Activated naive CD4-positive, alpha-beta T cell treated with anti-CD3 and anti-CD28 coated beads, Interleukin-2, amount 10 ng/mL, durations not matched to agents 7 days and 5 days (primary cell): ENCODE results near the gene SEL1L3.

ENCODE experiments used
- CTCF ChIA-PET: fragments of 350-600 bp; sonication (Branson Sonifier 250); formaldehyde crosslinking; loops from one replicate; lab custom pipeline; 2021; ENCODE audit warnings: antibody characterized with exemption; lab: Charles Lee
- DNase-seq: peaks from one replicate; pipeline ENCODE4 v3.0.0-alpha.2; 2020
- H3K27ac Mint-ChIP-seq: one replicate; pipeline ENCODE4 v1.8.0; 2021; ENCODE audit warnings: mild to moderate bottlenecking, moderate library complexity, mixed read lengths
- H3K27me3 Mint-ChIP-seq: one replicate; pipeline ENCODE4 v1.8.0; 2021; ENCODE audit warnings: mild to moderate bottlenecking, mixed read lengths
- H3K36me3 Mint-ChIP-seq: one replicate; pipeline ENCODE4 v1.8.0; 2021; ENCODE audit warnings: mixed read lengths
- H3K4me1 Mint-ChIP-seq: one replicate; pipeline ENCODE4 v1.8.0; 2021; ENCODE audit warnings: mixed read lengths
- H3K4me3 Mint-ChIP-seq: one replicate; pipeline ENCODE4 v1.8.0; 2021; ENCODE audit warnings: mild to moderate bottlenecking, moderate library complexity, mixed read lengths
- H3K9me3 Mint-ChIP-seq: one replicate; pipeline ENCODE4 v1.8.0; 2021; ENCODE audit warnings: mixed read lengths

SEL1L3 gene

DNA sequence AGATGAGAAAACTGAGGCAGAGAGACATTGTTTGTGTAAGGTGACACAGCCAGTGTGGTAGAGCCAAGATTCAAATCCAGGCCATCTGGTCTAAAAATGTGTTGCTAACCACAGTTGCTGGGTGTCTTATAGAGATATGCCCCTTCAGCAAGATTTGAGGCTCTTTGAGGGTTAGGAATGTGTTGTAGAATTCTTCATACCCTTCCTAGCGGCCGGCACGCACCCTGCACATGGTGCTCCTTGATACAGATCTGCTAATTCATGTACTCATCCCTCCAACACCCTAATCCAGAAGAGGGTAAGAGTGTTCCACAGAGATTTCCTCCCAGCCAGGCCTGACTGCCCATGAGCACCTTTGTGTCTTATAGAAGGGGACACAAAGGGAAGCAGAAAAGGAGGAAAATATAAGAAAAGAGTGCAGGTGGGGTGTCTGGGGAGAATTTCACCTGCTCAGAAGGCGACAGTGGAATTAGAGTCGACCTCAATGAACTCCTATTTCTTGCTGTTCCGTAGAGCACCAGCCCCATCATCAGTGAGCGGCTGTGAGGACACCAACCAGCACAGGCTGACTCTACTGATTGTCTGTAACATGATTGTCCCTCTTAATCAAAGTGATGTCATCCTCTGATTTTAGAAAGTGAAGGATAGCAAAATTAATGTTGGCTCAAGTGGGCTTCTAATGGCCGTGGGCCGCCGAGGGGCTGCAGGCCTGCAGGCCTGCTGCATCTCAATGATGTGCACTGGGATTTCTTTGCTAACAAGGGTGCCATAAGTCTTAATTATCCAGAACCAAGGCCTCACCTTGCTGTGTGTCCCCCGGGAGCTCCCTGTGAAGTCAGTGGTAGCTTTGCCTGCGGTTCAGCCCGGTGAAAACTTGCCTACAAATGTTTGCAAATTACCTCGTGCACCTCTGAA is 27.1 kb upstream of the SEL1L3 start:
- no peaks in the 10 kb centered on the region for H3K4me1 Mint-ChIP-seq
- no peak overlapping the region for H3K27ac Mint-ChIP-seq
- CTCF ChIA-PET = no interaction called here
- H3K36me3 Mint-ChIP-seq = no peaks in the 10 kb centered on the region
- DNase-seq = no peak
- H3K4me3 Mint-ChIP-seq = no peak overlapping the region
- no peaks in the 10 kb centered on the region for H3K9me3 Mint-ChIP-seq
- peaks cover 8% of the 10 kb centered on the region for H3K27me3 Mint-ChIP-seq

GRCh38 chr4:25888781-25889180 is 26.0 kb upstream of the SEL1L3 start:
- CTCF ChIA-PET = no interaction called here
- no peaks in the 10 kb centered on the region for H3K4me1 Mint-ChIP-seq
- H3K4me3 Mint-ChIP-seq = no peak overlapping the region
- H3K36me3 Mint-ChIP-seq = no peaks in the 10 kb centered on the region
- H3K27ac Mint-ChIP-seq = no peak overlapping the region
- DNase-seq = no peak
- no peaks in the 10 kb centered on the region for H3K9me3 Mint-ChIP-seq
- H3K27me3 Mint-ChIP-seq = peaks cover 8% of the 10 kb centered on the region

DNA sequence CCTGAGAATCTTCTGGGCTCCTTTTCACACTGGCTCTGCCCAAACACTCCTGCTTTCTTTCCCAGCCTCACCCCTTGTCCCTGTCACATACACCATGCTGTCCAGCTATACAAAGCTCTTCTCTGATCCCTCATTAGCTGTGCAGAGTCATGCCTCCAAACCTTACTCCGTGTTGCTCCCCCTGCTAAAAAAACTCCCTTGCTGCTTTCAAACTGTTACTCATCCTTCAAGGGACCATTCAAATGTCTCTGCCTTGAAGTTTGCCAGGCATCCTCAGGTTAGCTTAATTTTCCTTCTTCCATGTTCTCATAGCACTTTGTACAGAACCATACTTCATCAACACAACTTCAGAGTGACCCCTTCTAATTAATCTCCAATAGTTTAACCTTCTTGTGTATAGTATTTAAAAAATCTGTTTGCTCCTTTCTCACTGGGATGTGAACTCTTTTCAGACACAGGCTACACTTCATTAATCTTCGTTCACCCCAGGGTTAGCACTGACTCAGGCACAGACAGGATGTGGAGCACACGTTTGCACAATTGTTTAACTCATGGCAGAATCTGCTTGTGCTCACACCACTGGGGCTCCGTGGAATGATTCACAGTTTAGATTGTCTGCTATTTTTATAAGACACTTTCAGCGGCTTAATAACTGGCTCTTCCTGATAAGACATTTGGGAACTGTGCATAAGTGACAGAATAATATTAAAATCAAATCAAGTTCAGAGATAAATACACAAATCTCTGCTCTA is 21.4 kb upstream of the SEL1L3 start:
- no peaks in the 10 kb centered on the region for H3K4me1 Mint-ChIP-seq
- no peaks in the 10 kb centered on the region for H3K9me3 Mint-ChIP-seq
- CTCF ChIA-PET = interaction anchor here (1.0 kb wide), 1 partner anchor 444 kb away, joined by 4 read pairs; no protein-coding TSS in a partner anchor
- H3K27ac Mint-ChIP-seq = no peak overlapping the region
- no peaks in the 10 kb centered on the region for H3K36me3 Mint-ChIP-seq
- peaks cover 4% of the 10 kb centered on the region for H3K27me3 Mint-ChIP-seq
- H3K4me3 Mint-ChIP-seq = no peak overlapping the region
- DNase-seq = no peak

DNA sequence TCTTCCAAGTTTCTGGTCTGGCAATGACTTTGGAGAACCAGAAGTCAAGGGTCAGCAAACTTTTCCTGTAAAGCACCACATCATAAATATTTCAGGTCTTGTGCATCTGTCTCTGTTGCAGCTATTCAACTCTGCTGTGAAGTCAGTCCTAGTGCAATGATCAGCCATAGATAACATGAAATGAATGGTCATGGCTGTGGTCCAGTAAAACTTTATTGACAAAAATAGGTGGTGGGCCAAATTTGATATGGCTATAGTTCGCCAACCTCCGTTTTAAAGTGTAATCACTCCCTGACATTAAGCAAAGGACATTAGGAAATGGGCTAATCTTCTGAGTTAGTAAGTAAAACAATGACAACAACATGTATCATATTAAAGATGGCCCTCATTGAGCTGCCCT is 20.8 kb upstream of the SEL1L3 start:
- Mint-ChIP-seq H3K4me1 (no peaks in the 10 kb centered on the region), H3K9me3 (no peaks in the 10 kb centered on the region), H3K4me3 (no peak overlapping the region), H3K27me3 (peaks cover 4% of the 10 kb centered on the region), H3K27ac (no peak overlapping the region), H3K36me3 (no peaks in the 10 kb centered on the region)
- CTCF ChIA-PET = interaction anchor here (1.0 kb wide), 1 partner anchor 444 kb away, joined by 4 read pairs; no protein-coding TSS in a partner anchor
- DNase-seq = no peak

GRCh38 chr4:25882226-25882625 is 19.4 kb upstream of the SEL1L3 start:
- CTCF ChIA-PET = no interaction called here
- no peak overlapping the region for H3K27ac Mint-ChIP-seq
- no peaks in the 10 kb centered on the region for H3K4me1 Mint-ChIP-seq
- no peaks in the 10 kb centered on the region for H3K9me3 Mint-ChIP-seq
- no peaks in the 10 kb centered on the region for H3K36me3 Mint-ChIP-seq
- no peak overlapping the region for H3K4me3 Mint-ChIP-seq
- no peak for DNase-seq
- H3K27me3 Mint-ChIP-seq = peaks cover 4% of the 10 kb centered on the region

DNA sequence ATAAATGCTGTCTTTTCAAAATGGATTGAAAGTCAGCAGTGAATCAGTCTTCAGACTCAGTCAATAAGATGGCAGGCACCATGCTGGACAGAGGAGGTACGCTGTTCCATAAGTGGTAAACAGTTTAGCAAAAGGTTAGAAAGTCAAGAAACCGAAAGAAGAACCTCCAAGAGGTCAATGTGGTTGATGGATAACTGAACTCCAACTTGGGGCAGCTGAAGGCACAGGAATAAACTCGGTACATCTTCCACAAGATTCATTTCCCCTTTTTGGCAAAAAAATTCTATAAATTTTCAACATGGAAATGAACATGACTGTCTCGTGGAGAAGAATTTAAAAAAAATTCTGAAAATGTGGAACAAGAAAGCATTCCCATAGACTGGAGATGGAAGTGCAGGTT is 18.4 kb upstream of the SEL1L3 start:
- no peaks in the 10 kb centered on the region for H3K36me3 Mint-ChIP-seq
- H3K27me3 Mint-ChIP-seq = no peaks in the 10 kb centered on the region
- no peak for DNase-seq
- CTCF ChIA-PET = no interaction called here
- no peak overlapping the region for H3K27ac Mint-ChIP-seq
- H3K4me1 Mint-ChIP-seq = no peaks in the 10 kb centered on the region
- H3K4me3 Mint-ChIP-seq = no peak overlapping the region
- H3K9me3 Mint-ChIP-seq = no peaks in the 10 kb centered on the region

DNA sequence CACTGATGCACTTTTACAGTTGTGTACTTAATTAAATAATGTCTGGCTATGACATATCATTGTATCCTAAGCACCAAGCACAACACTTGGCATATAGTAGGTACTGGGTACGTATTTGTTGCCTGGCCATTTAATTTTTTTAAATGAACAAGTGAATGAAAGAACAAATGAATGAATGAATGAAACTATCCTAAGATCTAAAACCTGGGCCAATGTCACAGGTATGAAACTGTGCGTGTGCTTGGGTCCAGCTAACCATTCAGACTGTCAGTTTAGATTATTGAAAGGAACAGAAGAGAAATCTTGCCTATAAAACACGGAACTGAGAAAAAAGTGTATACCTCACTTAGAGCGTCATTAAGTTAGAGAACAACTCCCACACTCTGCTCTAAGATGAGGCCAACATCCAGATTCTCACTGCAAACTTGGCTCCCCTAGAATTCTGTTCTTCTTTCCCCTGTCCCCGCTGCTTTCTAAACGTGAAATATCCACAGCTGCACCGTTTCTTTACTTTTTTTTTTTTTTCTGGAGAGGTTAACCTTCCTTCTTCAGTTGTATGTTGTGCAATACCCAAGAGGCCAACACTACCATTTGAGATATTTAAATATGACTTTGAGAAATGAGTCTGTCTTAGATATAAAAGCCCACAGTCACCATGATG is 17.3 kb upstream of the SEL1L3 start:
- CTCF ChIA-PET = no interaction called here
- Mint-ChIP-seq H3K4me1 (no peaks in the 10 kb centered on the region), H3K36me3 (no peaks in the 10 kb centered on the region), H3K27ac (no peak overlapping the region), H3K27me3 (no peaks in the 10 kb centered on the region), H3K9me3 (no peaks in the 10 kb centered on the region), H3K4me3 (no peak overlapping the region)
- no peak for DNase-seq

GRCh38 chr4:25879587-25879986 is 16.8 kb upstream of the SEL1L3 start:
- CTCF ChIA-PET = no interaction called here
- no peaks in the 10 kb centered on the region for H3K9me3 Mint-ChIP-seq
- no peak overlapping the region for H3K27ac Mint-ChIP-seq
- H3K27me3 Mint-ChIP-seq = no peaks in the 10 kb centered on the region
- DNase-seq = no peak
- H3K36me3 Mint-ChIP-seq = no peaks in the 10 kb centered on the region
- H3K4me1 Mint-ChIP-seq = no peaks in the 10 kb centered on the region
- no peak overlapping the region for H3K4me3 Mint-ChIP-seq

GRCh38 chr4:25879091-25879584 is 16.4 kb upstream of the SEL1L3 start:
- Mint-ChIP-seq H3K9me3 (no peaks in the 10 kb centered on the region), H3K27ac (no peak overlapping the region), H3K36me3 (no peaks in the 10 kb centered on the region), H3K4me1 (no peaks in the 10 kb centered on the region), H3K4me3 (no peak overlapping the region), H3K27me3 (no peaks in the 10 kb centered on the region)
- DNase-seq = no peak
- CTCF ChIA-PET = no interaction called here

DNA sequence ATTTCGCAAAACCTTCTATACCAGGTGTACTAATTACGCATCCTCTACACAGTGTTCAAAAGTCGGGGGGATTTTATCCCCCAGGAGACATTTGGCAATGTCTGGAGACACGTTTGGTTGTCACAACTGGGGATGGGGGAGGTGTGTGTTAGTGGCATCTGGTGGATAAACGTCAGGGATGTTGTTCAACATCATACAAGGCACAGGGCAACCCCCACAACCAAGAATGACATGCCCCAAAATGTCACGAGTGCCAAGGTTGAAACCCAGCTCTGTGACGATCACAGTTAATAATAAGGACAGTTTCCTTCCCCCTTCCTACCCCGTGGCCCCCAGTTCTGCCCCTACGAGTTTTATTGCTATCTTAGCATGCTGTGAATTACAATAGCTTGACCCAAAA is 15.9 kb upstream of the SEL1L3 start:
- Mint-ChIP-seq H3K4me3 (no peak overlapping the region), H3K27ac (no peak overlapping the region), H3K4me1 (no peaks in the 10 kb centered on the region), H3K27me3 (no peaks in the 10 kb centered on the region), H3K9me3 (no peaks in the 10 kb centered on the region), H3K36me3 (no peaks in the 10 kb centered on the region)
- CTCF ChIA-PET = no interaction called here
- DNase-seq = no peak

DNA sequence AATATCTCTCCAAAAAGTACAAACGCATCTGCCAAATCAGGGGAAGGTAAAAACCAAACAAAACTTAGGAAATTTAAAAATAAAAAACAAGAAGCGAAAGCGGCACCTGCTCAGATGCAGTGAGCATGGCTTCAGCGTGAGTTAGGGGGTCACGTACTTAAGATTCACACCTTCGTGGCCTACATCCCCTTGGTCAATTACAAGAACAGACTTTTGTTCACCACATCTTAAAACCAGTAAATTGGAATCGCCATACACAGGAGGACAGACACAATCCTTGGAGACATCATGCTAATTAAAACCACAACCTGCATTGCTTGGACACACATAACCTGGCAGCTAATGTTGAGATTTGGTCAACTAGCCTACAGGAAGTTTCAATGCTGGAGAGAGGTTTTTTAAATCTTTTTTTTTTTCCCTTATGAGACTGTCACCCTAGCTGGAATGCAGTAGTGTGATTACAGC is 12.5 kb upstream of the SEL1L3 start:
- peaks cover 5% of the 10 kb centered on the region for H3K4me1 Mint-ChIP-seq
- no peaks in the 10 kb centered on the region for H3K36me3 Mint-ChIP-seq
- no peaks in the 10 kb centered on the region for H3K27me3 Mint-ChIP-seq
- H3K4me3 Mint-ChIP-seq = no peak overlapping the region
- no peak overlapping the region for H3K27ac Mint-ChIP-seq
- no peak for DNase-seq
- no peaks in the 10 kb centered on the region for H3K9me3 Mint-ChIP-seq
- CTCF ChIA-PET = no interaction called here

DNA sequence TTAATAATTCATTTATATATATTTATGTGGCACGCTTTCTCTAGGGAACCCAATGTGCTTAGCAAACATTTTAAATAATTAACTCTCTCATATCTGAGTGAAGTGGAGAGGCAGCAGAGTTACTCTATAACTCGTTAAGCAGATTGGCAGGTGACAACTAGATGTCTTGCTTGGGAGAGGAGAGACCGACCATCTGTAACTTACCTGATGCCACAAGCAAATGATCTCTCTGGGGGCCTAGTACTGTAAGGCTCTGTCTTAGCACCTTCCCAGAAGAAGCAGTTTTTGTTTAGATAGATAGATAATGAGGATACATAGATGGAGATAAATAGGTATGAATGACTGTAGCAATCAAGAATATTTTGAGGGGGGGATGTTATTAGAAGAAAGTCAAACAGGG is 11.9 kb upstream of the SEL1L3 start:
- Mint-ChIP-seq H3K9me3 (no peaks in the 10 kb centered on the region), H3K36me3 (no peaks in the 10 kb centered on the region), H3K27me3 (no peaks in the 10 kb centered on the region), H3K4me1 (peaks cover 5% of the 10 kb centered on the region), H3K27ac (no peak overlapping the region), H3K4me3 (no peak overlapping the region)
- DNase-seq = no peak
- CTCF ChIA-PET = no interaction called here

GRCh38 chr4:25873632-25874129 is 10.9 kb upstream of the SEL1L3 start:
- H3K27ac Mint-ChIP-seq = no peak overlapping the region
- peaks cover 5% of the 10 kb centered on the region for H3K4me1 Mint-ChIP-seq
- CTCF ChIA-PET = interaction anchor here (1.1 kb wide), 1 partner anchor 40 kb away, joined by 3 read pairs; no protein-coding TSS in a partner anchor

More at GRCh38 chr4:25873632-25874129, 10.9 kb upstream of the SEL1L3 start:
- H3K4me3 Mint-ChIP-seq = no peak overlapping the region
- H3K36me3 Mint-ChIP-seq = no peaks in the 10 kb centered on the region
- no peaks in the 10 kb centered on the region for H3K27me3 Mint-ChIP-seq
- H3K9me3 Mint-ChIP-seq = no peaks in the 10 kb centered on the region
- DNase-seq = no peak
